GM18951 (cell line): ENCODE measurements around the gene DST.

Experiments
- POLR2A ChIP-seq: IDR thresholded peaks from 4 replicates; pipeline ENCODE4 v1.6.1; 2011; ENCODE audit warnings: mild to moderate bottlenecking; ENCODE audit not compliant: insufficient read length, insufficient read depth; ENCODE audit errors: extremely low read depth
- in situ Hi-C: fragments of 300-500 bp; cut with MboI; formaldehyde crosslinking; loops from one replicate; pipeline ENCODE4 v1.12.0; 2022; ENCODE audit warnings: low sequenced_read_pairs, mixed read lengths, inconsistent platforms; ENCODE audit not compliant: unreplicated experiment

Gene DST

DNA sequence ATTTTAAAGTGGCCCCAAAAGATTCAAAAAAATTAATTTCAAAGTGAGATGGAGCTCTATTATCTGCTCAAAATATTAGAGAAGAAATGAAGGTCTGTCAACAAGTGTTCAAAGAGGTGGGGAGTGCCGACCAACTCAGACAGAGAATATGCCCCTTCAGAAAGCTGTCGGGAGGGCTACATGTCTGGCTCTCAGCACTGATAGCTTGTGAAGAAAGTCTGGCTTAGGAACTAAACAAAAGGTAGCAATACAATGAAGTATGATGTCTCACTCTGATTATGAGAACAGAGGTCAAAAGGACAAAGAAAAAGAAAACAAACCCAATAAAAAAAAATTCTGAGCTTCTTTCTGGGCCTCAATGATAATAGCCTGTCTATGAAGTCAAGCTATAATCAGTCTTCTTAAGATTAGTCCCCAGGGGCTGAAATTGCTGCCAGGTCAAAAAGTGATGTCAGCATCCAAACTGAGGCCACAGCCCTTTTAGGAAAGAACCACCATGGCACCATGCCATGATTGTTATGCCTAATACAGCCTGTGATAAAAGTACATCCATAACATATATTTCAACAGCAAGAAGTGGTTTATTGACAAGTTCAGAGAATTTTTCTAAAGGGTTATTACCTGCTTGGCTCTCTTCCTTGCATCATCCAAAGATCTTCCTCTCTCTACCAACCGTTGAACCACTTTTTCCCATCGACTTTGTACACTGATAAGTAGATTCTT, 150.9 kb downstream of the DST start:
- in situ Hi-C loops = no loop called here
- TF ChIP-seq POLR2A = no peak

GRCh38 chr6:56490993-56491392, 151.7 kb downstream of the DST start:
- in situ Hi-C loops = no loop called here
- no peak for TF ChIP-seq POLR2A

GRCh38 chr6:56489559-56489958, 153.1 kb downstream of the DST start:
- TF ChIP-seq POLR2A = no peak
- in situ Hi-C loops = no loop called here

- TF ChIP-seq POLR2A = no peak
- in situ Hi-C loops = no loop called here
Observed at GRCh38 chr6:56488281-56488680, 154.4 kb downstream of the DST start.

GRCh38 chr6:56486681-56487080, 156.0 kb downstream of the DST start:
- in situ Hi-C loops = no loop called here
- no peak for TF ChIP-seq POLR2A

- TF ChIP-seq POLR2A = no peak
- in situ Hi-C loops = no loop called here
Observed at GRCh38 chr6:56484669-56485068, 158.0 kb downstream of the DST start.

- in situ Hi-C loops = no loop called here
- no peak for TF ChIP-seq POLR2A
Observed at GRCh38 chr6:56483929-56484328, 158.8 kb downstream of the DST start.

- in situ Hi-C loops = no loop called here
- TF ChIP-seq POLR2A = no peak
Observed at GRCh38 chr6:56482525-56482924, 160.2 kb downstream of the DST start.

GRCh38 chr6:56481957-56482356, 160.7 kb downstream of the DST start:
- no peak for TF ChIP-seq POLR2A
- in situ Hi-C loops = no loop called here

- in situ Hi-C loops = no loop called here
Observed at GRCh38 chr6:56480654-56481337, 161.9 kb downstream of the DST start.

GRCh38 chr6:56480246-56480645, 162.4 kb downstream of the DST start:
- no peak for TF ChIP-seq POLR2A
- in situ Hi-C loops = no loop called here

More at GRCh38 chr6:56480654-56481337, 161.9 kb downstream of the DST start:
- TF ChIP-seq POLR2A = no peak

DNA sequence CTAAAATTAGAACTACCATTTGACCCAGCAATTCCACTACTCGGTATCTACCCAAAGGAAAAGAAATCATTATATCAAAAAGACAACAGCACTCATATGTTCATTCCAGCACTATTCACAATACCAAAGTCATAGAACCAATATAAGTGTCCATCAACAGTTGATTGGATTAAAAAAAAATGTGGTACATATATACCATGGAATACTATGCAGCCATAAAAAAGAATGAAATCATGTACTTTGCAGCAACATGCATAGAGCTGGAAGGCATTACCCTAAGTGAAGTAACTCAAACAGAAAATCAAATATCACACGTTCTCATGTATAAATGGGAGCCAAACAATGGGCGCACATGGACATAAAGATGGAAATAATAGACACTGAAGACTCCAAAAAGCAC, 163.3 kb downstream of the DST start:
- in situ Hi-C loops = no loop called here
- no peak for TF ChIP-seq POLR2A

DNA sequence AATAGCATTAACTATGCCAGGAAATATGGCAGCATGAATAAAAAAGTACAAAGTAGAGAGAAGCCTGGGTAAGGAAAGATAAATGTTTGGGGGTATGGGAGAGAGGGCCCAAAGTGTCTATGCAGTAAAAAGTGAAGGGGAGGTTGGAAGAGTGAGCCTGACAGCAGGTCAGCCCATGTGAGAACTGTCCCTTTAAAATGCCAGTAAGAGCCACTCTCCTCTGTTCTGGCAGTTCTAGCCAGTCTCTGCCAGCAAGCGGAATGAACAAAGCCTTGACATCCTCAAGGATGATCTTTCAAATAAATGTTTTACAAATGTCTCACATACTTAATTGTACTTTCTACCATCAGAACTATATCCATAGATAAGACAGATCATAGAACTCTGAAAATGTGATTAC, 164.5 kb downstream of the DST start:
- in situ Hi-C loops = no loop called here
- no peak for TF ChIP-seq POLR2A

DNA sequence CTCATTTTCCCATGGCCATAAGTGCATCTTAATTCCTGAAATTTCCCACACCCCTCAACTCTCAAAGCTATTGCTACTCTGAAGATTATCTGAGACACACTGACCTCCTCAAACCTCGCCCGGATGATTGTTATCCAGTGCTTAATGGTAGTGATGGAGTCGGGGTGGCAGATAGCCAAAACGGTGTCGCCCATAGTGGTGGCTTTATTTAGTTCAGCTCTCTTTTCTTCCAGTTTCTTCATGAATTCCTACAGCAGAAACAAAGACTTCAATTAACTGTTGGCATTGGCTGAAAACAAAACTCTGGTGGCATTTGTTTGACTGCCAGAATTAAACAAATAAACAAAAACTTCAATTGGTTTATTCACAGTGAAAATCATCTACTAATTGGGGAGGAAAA, 165.4 kb downstream of the DST start:
- in situ Hi-C loops = no loop called here

More for the DNA sequence above, 165.4 kb downstream of the DST start:
- no peak for TF ChIP-seq POLR2A
